ENCODE data around the gene GSTA5. TPM values are rescaled to one million over a fixed set of nuclear protein-coding genes. Genes with fewer than 3 reads are reported as not detected.
"Not testable (repeated sequence)": the region's sequence is repeated elsewhere in the genome, so short reads cannot be mapped to it uniquely, and the experiment has no call there.

The GSTA5 gene
- total RNA-seq, 4 donors from 2014 or later: not detected

DNA sequence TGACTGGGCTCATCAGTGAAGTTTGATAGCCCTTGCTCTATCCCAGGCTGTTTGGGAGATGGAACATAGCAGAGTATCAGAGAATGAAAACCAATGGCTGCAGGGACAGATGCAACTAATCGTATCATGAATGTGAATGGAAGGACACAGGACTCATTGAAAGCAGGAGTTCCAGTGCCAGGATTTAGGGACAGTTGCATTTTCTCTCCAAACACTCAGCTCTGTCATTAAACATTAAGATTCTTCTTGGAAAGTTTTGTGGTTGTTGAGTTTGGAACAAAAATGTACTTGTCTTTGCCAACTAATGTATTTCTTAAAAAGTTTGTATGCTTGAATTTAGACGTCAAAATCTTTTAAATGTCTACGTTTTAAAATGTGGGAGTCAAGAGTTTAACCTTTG is 31.0 kb upstream of the GSTA5 start:
- no peaks in the 10 kb centered on the region for H3K27me3 ChIP-seq
- no peaks in the 10 kb centered on the region for H3K9me3 ChIP-seq
- no peaks in the 10 kb centered on the region for H3K36me3 ChIP-seq
- no peak for DNase-seq (ENCODE audit: low spot score in 2 of 2)
- no peak overlapping the region for H3K4me3 ChIP-seq
- 34 to 39% methylated on average over 3 of the region's 3 CpGs for WGBS, 2 donors
- TF ChIP-seq POLR2A (IDR thresholded peaks at IDR 0.05): no peak
- TF ChIP-seq CTCF (IDR thresholded peaks at IDR 0.05): no peak
- TF ChIP-seq EP300 (IDR thresholded peaks at IDR 0.05): no peak
- no peaks in the 10 kb centered on the region for H3K4me1 ChIP-seq
- no peak overlapping the region for H3K27ac ChIP-seq

- H3K27me3 ChIP-seq; H3K27ac ChIP-seq; H3K9me3 ChIP-seq; DNase-seq (ENCODE audit: low spot score in 2 of 2); H3K4me3 ChIP-seq; H3K36me3 ChIP-seq; H3K4me1 ChIP-seq: not testable (repeated sequence)
- WGBS, 2 donors: 72 to 76% methylated on average over 3 of the region's 3 CpGs
Observed at GRCh38 chr6:52870335-52871091, 29.9 kb upstream of the GSTA5 start.

GRCh38 chr6:52868899-52869298 is 28.3 kb upstream of the GSTA5 start:
- not testable (repeated sequence) for H3K27ac ChIP-seq; DNase-seq (ENCODE audit: low spot score in 2 of 2); H3K27me3 ChIP-seq; H3K4me1 ChIP-seq; H3K4me3 ChIP-seq; H3K9me3 ChIP-seq; H3K36me3 ChIP-seq
- 63 to 68% methylated on average over 5 of the region's 5 CpGs for whole genome bisulfite sequencing, 2 donors

DNA sequence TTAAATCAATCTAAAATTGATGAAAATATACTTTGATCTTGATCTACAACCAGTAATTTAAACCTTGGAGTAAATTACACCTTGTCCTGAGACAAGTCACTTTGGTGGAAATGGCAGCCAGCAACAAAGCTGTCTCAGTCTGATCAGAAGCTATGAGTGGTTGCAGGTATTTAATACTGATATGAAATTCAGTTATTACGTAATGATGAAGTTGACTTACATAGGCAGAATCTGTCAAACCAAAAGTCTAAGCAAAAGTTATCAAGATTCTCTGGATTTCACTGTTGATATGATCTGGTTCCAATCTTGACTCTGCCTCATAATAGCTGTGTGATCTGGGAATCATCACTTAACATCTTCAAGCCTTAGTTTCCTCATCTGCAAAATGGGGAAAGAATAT is 27.6 kb upstream of the GSTA5 start:
- H3K4me1 ChIP-seq: no peaks in the 10 kb centered on the region

GRCh38 chr6:52861151-52861550 is 20.5 kb upstream of the GSTA5 start:
- not testable (repeated sequence) for H3K4me3 ChIP-seq; H3K36me3 ChIP-seq; H3K27me3 ChIP-seq; H3K27ac ChIP-seq; DNase-seq (ENCODE audit: low spot score in 2 of 2); H3K4me1 ChIP-seq; H3K9me3 ChIP-seq
- 83 to 90% methylated on average over 7 of the region's 7 CpGs for WGBS, 2 donors

More for the DNA sequence above, 27.6 kb upstream of the GSTA5 start:
- DNase-seq (ENCODE audit: low spot score in 2 of 2): no peak
- WGBS, 2 donors: 90 to 92% methylated on average over 1 of the region's 1 CpG
- Histone ChIP-seq H3K36me3 (no peaks in the 10 kb centered on the region), H3K27ac (no peak overlapping the region), H3K27me3 (no peaks in the 10 kb centered on the region), H3K9me3 (no peaks in the 10 kb centered on the region), H3K4me3 (no peak overlapping the region)
- no peak for TF ChIP-seq CTCF (IDR thresholded peaks at IDR 0.05)

- Histone ChIP-seq H3K4me1 (no peaks in the 10 kb centered on the region), H3K27me3 (no peaks in the 10 kb centered on the region), H3K27ac (no peak overlapping the region), H3K36me3 (no peaks in the 10 kb centered on the region), H3K9me3 (no peaks in the 10 kb centered on the region), H3K4me3 (no peak overlapping the region)
- TF ChIP-seq CTCF (IDR thresholded peaks at IDR 0.05): no peak
- TF ChIP-seq POLR2A (IDR thresholded peaks at IDR 0.05): no peak
- no peak for TF ChIP-seq EP300 (IDR thresholded peaks at IDR 0.05)
- no peak for DNase-seq (ENCODE audit: low spot score in 2 of 2)
- WGBS, 2 donors: 82 to 86% methylated on average over 4 of the region's 4 CpGs
Observed at GRCh38 chr6:52858416-52858815, 17.8 kb upstream of the GSTA5 start.

DNA sequence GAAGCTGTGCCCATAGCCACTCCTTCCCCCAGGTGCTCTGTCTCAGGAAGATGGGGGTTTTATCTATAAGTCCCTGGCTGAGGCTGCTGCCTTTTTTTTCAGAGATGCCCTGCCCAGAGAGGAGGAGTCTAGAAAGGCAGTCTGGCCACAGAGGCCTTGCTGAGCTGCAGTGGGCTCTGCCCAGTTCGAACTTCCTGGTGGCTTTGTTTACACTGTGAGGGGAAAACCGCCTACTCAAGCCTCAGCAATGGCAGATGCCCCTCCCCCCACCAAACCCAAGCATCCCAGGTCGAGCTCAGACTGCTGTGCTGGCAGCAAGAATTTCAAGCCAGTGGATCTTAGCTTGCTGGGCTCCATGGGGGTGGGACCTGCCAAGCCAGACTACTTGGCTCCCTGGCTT is 15.5 kb upstream of the GSTA5 start:
- not testable (repeated sequence) for H3K9me3 ChIP-seq; H3K4me3 ChIP-seq; H3K27me3 ChIP-seq; H3K27ac ChIP-seq; H3K4me1 ChIP-seq; DNase-seq (ENCODE audit: low spot score in 2 of 2); H3K36me3 ChIP-seq
- WGBS, 2 donors: 4 to 7% methylated on average over 3 of the region's 3 CpGs

Data from tibial nerve (tissue), 4 donors.